Inflammatory macrophage treated with lipopolysaccharide for 1 hour (primary cell): ENCODE data around the gene DUSP19.

Experiments
- DNase-seq, 2 donors: peaks; one replicate each; pipeline ENCODE4 v3.0.0-alpha.2; 2020 to 2022

The DUSP19 gene

DNA sequence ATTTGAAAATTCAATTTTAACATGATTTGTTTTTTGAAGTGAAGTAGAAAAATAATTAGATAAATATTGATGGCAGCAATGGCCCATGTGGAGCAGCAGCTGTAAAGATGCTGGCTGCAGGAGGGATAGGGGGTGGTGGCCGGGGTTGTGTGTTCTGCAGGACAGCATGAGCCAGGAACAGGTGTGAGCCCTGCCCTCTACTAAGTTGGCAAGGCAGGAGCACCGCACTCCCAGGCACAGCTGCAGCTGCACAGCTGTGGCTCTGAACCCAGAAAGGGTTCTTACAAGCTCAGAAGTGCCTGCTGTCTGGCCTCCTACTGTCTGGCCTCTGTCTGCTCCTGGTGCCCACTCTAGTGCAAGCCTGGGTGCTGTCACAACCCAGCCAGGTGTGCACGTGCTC is 10.0 kb upstream of the DUSP19 start:
- DNase-seq, result no peak

DNA sequence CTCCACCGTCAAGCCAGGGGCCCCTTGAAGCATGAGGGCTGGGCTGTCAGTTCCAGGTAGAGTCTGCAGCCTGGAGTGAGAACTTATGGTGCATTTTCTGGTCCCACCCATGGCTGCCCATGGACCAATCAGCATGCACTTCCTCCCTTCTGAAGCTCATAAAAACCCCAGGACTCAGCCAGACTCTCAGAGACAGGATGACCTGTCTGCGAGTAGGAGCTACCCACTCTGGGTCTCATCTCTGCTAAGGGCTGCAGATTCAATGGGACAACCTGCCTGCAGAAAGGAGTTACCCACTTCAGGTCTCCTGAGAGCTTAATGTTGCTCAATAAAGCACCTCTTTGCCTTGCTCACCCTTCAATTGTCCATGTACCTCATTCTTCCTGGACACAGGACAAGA is 9.4 kb upstream of the DUSP19 start:
- DNase-seq, result no peak

DNA sequence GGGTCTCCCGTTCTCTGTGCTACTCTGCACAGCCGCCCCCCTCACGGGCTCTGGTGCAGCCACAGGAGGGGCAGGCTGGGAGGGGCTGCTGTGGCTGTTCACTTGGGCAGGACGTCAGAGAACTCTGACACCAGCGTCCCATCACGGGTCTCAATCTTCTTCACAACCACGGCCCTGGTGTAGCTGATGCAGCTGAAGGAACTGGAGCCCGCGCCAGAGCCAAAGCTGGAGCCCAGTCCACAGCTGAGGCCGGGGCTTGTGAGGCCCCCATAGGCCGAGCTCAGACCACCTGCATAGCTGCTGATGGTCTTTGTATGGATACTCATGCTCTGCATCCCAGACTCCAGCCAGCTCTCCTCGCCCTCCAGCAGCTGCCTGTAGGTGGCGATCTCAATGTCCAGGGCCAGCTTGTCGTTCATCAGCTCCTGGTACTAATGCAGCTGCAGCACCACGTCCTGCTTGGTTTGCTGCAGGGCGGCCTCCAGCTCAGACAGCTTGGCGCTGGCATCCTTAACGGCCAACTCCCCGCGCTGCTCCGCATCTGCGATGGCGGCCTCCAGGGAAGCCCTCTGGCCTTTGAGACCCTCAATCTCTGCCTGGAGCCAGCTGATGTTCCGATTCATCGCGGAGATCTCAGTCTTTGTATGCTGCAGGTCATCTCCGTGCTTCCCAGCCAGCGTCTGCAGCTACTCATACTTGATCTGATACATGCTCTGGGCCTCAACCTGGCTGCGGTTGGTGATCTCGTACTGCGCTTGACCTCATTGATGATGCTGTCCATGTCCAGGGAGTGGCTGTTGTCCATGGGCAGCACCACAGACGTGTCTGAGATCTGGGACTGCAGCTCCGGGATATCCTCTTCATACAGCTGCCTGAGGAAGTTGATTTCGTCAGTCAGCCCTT is 7.4 kb upstream of the DUSP19 start:
- peak in 1 of 2 donors; percentile 40 for DNase-seq

GRCh38 chr2:183072177-183072576 is 6.4 kb upstream of the DUSP19 start:
- DNase-seq, result no peak

DNA sequence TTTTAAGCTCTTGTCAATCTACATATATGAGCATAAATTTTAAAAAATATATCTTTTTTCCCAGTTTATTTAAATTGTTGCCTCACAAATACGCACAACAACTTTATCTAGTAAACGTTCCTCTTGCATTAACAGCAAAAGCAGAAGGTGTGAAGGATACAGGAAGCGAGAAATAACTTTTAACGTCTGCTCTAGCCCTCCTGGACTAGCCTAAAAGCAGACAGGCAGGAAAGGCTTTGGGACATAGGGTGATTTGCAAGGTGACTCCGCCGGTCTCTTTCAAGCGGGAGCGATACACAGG is 434 bp upstream of the DUSP19 start:
- peak in 1 of 2 donors; percentile 1 for DNase-seq

DNA sequence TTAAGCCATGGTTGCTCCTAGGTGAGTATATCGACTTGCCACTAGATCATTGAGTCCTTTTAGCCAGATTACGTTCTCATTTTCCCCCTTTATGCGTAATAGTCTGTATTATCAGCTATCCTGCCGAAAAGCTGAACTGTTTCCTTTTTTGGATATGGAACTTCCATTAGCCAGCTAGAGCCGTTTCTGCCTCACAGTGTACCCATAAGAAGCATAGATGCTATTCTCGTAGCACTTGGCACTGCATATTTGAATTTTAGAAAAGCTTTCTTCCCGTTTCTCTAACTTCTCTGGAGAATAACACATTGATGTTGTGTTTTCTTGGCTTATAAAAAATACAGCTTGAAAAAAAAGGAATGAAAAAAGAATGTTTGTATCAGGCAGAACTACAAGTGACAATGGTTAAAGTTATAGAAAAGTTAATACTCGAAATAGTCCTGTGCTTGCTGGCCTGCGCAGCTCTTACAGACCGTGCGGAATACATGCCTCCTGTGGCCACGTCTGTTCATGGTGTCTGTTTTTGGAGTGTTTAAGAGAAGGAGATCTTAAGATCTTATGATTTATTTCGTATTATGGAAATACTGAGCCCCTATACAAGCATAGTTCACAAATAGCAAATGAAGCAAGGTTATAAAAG is 710 bp downstream of the DUSP19 start:
- peak; percentile 5 to 26 for DNase-seq

GRCh38 chr2:183081911-183082310 is 3.4 kb downstream of the DUSP19 start:
- peak; percentile 63 to 80 for DNase-seq

- DNase-seq, result no peak
Observed at GRCh38 chr2:183088061-183088460, 9.5 kb downstream of the DUSP19 start.

DNA sequence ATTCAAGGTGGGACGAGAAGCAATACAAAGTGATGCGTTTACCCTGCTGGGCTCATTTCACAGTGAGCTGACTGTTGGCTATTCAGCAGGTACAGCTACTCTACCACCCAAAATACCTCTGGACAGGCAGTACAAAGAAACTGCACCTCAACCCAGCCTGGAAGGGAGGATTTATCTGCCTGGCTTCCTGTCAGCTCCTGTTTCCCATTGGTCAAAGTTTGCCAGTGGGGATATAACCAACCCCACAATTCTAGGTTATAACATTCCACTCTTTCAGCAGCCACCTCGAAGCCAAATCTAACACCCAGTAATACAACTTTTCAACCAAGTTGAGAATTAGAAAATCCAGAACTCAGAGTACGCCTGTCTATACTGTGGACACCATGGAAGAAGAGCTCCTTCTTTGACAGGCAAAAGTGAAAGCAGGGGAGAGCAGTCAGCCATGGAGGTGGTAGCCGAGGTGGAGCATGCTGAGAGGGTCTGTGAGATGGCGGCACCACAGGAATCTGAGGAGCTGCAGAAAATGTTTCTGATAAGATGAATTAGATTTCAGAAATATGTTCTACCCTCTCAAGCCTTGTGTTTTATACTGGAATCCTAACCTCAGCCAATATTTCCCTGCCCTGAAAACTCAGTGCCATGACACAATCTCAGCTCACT is 10.8 kb downstream of the DUSP19 start:
- DNase-seq, result no peak

GRCh38 chr2:183091318-183091953 is 12.9 kb downstream of the DUSP19 start:
- no peak for DNase-seq

DNA sequence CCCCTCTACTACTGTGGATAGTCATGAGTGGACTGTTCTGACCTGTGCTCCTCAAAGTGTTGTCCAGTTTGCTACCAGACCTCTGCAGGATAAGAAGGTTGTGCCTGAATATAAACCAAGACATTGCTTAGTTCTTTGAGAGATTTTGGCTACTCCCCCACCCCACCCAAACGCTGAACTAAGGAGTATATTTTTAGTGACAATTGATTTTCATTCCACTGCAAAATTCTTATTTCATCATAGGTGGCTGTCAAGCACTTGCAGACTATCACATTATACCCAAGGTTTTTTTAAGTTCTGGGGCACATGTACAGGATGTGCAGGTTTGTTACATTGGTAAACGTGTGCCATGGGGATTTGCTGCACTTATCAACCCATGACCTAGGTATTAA is 13.4 kb downstream of the DUSP19 start:
- no peak for DNase-seq

DNA sequence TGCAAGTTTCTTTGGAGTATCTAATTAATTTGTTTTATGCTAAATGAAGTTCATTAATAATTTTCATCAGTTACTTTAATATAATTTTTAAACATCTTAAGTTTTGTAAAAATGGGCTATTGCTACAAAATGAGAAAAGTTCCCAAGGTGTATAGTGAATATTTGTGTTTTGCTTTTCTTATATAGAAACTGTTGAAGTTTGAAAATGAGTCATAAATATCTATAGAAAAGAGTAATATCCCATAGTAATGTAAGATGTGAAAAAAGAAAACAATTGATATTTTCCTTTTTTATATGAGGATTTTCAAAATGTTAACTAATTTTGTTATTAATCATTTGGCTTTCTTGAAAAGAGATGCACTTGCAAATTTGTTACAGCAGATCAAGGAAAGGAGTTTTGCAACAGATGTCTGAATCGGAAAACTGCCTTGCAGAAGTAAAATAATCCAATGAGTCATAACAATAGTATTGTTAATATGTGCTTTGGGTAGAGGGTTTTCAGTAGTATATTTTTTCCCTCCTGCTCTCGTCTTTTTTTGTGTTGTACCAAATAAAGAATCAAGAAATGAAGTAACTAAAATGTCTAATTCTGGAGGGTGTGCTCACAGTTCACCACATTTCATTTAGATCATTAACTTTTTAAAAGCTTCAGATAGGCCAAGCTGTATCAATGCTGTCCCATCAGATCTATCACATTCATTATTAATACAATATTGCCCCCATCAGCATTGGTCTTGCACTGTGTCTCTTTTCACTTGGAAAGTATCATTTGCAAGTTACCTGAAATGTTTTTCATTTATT is 15.5 kb downstream of the DUSP19 start:
- no peak for DNase-seq

- no peak for DNase-seq
Observed at GRCh38 chr2:183105402-183106134, 27.0 kb downstream of the DUSP19 start.

- DNase-seq, result no peak
Observed at GRCh38 chr2:183112577-183112976, 34.0 kb downstream of the DUSP19 start.

DNA sequence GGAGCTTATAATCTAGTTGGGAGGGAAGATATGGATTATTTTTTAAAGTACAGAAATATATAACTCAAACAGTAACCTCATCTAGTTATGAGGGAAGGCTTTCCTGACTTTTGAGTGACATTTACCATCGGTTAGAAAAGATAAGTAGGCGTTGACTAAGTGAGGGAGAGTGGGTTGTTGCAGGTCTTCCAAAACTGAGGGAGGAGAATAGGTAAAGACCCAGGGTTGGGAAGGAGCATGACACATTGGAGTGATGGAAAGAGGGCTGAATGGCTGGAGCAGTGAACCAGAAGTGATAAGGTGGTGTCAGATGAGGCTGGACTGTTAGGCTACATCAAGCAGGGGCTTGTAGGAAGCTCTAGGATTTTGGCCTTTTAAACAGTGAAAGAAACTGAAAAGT is 35.1 kb downstream of the DUSP19 start:
- DNase-seq, result no peak

GRCh38 chr2:183117226-183117625 is 38.7 kb downstream of the DUSP19 start:
- no peak for DNase-seq

DNA sequence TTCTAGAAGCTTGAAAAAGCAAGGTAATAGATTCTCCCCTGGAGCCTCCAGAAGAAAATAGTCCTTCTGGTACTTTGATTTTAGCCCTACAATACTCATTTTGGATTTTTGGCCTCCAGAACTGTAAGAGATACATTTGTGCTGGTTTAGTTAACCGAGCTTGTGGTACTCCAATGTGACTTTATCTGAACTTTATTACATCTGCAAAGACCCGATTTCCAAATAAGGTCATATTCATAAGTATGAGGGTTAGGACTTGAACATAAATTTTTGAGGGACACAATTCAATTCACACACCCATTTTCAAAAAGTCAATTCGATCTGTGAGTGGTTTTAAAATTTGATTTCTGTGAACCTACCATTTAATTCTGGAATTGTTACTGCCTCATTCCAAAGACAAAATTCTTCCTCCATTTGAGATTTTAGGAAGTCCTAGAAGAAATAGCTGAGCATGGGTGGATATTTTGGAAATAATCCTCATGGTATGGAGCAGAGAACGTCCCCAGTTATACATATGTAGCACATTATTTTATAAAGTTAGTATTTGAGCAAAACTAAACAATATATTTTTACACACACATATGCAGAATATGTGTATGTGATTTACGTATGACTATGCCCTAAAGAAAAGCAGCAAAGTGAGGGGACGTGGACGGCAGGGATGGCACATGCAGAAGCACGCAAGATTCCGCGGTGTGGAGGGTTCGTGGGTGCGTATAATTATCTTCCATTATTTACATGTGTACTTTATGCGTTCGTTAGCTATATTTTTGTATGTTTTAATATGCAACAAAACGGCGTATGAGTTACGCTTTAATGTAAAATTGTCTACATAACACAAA is 44.8 kb downstream of the DUSP19 start:
- no peak for DNase-seq

DNA sequence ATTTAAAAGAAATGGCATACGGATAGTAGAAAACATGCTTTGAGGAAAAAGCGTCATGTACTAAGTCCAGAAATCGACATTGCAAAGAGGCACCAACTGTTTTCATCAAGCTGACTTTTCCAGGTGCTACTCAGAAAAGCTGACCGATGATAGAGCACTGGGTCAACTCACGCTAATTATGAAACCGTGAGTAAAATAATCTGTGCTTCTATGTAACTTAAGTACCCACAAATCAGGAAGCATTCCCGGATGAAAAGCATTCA is 45.3 kb downstream of the DUSP19 start:
- no peak for DNase-seq

GRCh38 chr2:183124222-183124956 is 45.8 kb downstream of the DUSP19 start, which contains the start of gene NUP35:
NUP35 (plus strand) TSS chr2:183124443; CDS start chr2:183124458, 15 bp downstream.
- DNase-seq, result peak; percentile 81 to 98

- DNase-seq, result peak in 1 of 2 donors; percentile 10
Observed at GRCh38 chr2:183124957-183125255, 46.4 kb downstream of the DUSP19 start.
